IMR-90 (cell line): ENCODE results near the gene ZNF512B. TPM values are rescaled to one million over a fixed set of nuclear protein-coding genes. Genes with fewer than 3 reads are reported as not detected.

Experiments
- ATAC-seq: fragments of 200-7000 bp; cut with Tn5 transposase; 2 replicates; pipeline ENCODE4 v1.9.1; 2020; ENCODE audit warnings: low read depth, mild to moderate bottlenecking, moderate library complexity
- BruUV-seq: library from RNA; stranded (reverse); fragments of 400-500 nt; replicated peaks from 2 replicates; lab custom pipeline; 2021; lab: Mats Ljungman, UMichigan
- CTCF ChIA-PET: fragments of 300-600 bp; formaldehyde crosslinking; extraction: SDS; loops from one replicate; lab custom pipeline; 2021; ENCODE audit warnings: antibody characterized with exemption; lab: Yijun Ruan, JAX
- POLR2A ChIA-PET: fragments of 300-600 bp; sonication (Branson Sonifier 250); formaldehyde crosslinking; loops from one replicate; lab custom pipeline; 2022; ENCODE audit warnings: antibody characterized with exemption; ENCODE audit not compliant: unreplicated experiment; lab: Charles Lee
- DNase-seq: peaks from one replicate; pipeline ENCODE4 v3.0.0; 2013
- H2AFZ ChIP-seq: replicated peaks from 2 replicates; pipeline ENCODE3; 2013; ENCODE audit warnings: low read length, mild to moderate bottlenecking; ENCODE audit not compliant: poor library complexity
- H2AK5ac ChIP-seq: 2 replicates; pipeline ENCODE4 v1.6.1; 2013; ENCODE audit warnings: low read depth, low read length, inconsistent platforms
- H2AK9ac ChIP-seq: replicated peaks from 2 replicates; pipeline ENCODE3; 2013; ENCODE audit warnings: mild to moderate bottlenecking, low read depth, low read length, moderate library complexity; ENCODE audit not compliant: poor library complexity
- H2BK120ac ChIP-seq: 2 replicates; pipeline ENCODE4 v1.6.1; 2013; ENCODE audit warnings: low read depth, low read length, inconsistent platforms
- H2BK15ac ChIP-seq: 3 replicates; pipeline ENCODE4 v1.6.1; 2013; ENCODE audit warnings: low read depth, low read length, inconsistent platforms
- H2BK20ac ChIP-seq: 2 replicates; pipeline ENCODE4 v1.6.1; 2013; ENCODE audit warnings: low read depth, mild to moderate bottlenecking, inconsistent platforms, low read length, moderate library complexity
- H2BK5ac ChIP-seq: 2 replicates; pipeline ENCODE4 v1.6.1; 2013; ENCODE audit warnings: mild to moderate bottlenecking, low read depth, low read length, inconsistent platforms; ENCODE audit not compliant: poor library complexity, severe bottlenecking
- H3K14ac ChIP-seq: replicated peaks from 2 replicates; pipeline ENCODE4 v1.6.1; 2013; ENCODE audit warnings: low read depth, low read length, inconsistent platforms
- H3K18ac ChIP-seq: 2 replicates; pipeline ENCODE4 v1.6.1; 2013; ENCODE audit warnings: low read depth, low read length, control low read depth
- H3K23ac ChIP-seq: 2 replicates; pipeline ENCODE4 v1.6.1; 2013; ENCODE audit warnings: low read depth, low read length, inconsistent platforms
- H3K27ac ChIP-seq: 2 replicates; pipeline ENCODE4 v1.5.1; 2013; ENCODE audit warnings: mild to moderate bottlenecking, control low read depth, low read length; ENCODE audit not compliant: insufficient read depth
- H3K27me3 ChIP-seq: 2 replicates; pipeline ENCODE4 v1.6.1; 2013; ENCODE audit warnings: low read length; ENCODE audit not compliant: control insufficient read depth, insufficient read depth
- H3K36me3 ChIP-seq: 2 replicates; pipeline ENCODE4 v1.6.1; 2013; ENCODE audit warnings: low read length, mixed read lengths; ENCODE audit not compliant: control insufficient read depth, insufficient read depth
- H3K4ac ChIP-seq: 2 replicates; pipeline ENCODE4 v1.6.1; 2013; ENCODE audit warnings: low read depth, low read length, inconsistent platforms
- H3K4me1 ChIP-seq: 2 replicates; pipeline ENCODE4 v1.6.1; 2013; ENCODE audit warnings: low read length, mixed read lengths; ENCODE audit not compliant: control insufficient read depth, insufficient read depth
- H3K4me2 ChIP-seq: 2 replicates; pipeline ENCODE4 v1.6.1; 2013; ENCODE audit warnings: low read depth, mild to moderate bottlenecking, control low read depth, low read length, moderate library complexity
- H3K4me3 ChIP-seq: 2 replicates; pipeline ENCODE4 v1.5.1; 2013; ENCODE audit warnings: low read depth, mild to moderate bottlenecking, control low read depth, low read length, moderate library complexity; ENCODE audit not compliant: insufficient read depth
- H3K56ac ChIP-seq: 2 replicates; pipeline ENCODE4 v1.6.1; 2013; ENCODE audit warnings: low read length, inconsistent platforms; ENCODE audit not compliant: insufficient read depth; ENCODE audit errors: extremely low read depth
- H3K79me1 ChIP-seq, 2 experiments: 2 replicates each; pipeline ENCODE4 v1.6.1; 2013; ENCODE audit warnings: low read length in 2 of 2, inconsistent platforms in 1 of 2, low read depth in 1 of 2
- H3K9ac ChIP-seq: 2 replicates; pipeline ENCODE4 v1.6.1; 2013; ENCODE audit warnings: low read depth, low read length, control low read depth
- H3K9me1 ChIP-seq: 2 replicates; pipeline ENCODE4 v1.6.1; 2013; ENCODE audit warnings: low read length, inconsistent platforms; ENCODE audit not compliant: insufficient read depth
- H3K9me3 ChIP-seq: 2 replicates; pipeline ENCODE4 v1.6.1; 2013; ENCODE audit warnings: low read length; ENCODE audit not compliant: control insufficient read depth, insufficient read depth
- H4K20me1 ChIP-seq: 2 replicates; pipeline ENCODE4 v1.6.1; 2013; ENCODE audit warnings: low read length, inconsistent platforms; ENCODE audit not compliant: insufficient read depth
- H4K5ac ChIP-seq: 2 replicates; pipeline ENCODE4 v1.6.1; 2013; ENCODE audit warnings: mild to moderate bottlenecking, low read depth, low read length, control low read depth
- H4K8ac ChIP-seq, 2 experiments: 2 replicates each; pipeline ENCODE4 v1.6.1; 2013; ENCODE audit warnings: low read depth in 2 of 2, low read length in 2 of 2, control low read depth in 1 of 2, inconsistent platforms in 1 of 2
- H4K91ac ChIP-seq: 2 replicates; pipeline ENCODE4 v1.6.1; 2013; ENCODE audit warnings: low read depth, low read length, inconsistent platforms; ENCODE audit not compliant: insufficient read depth
- CEBPB ChIP-seq: IDR thresholded peaks from 2 replicates; pipeline ENCODE4 v1.6.1; 2012; ENCODE audit warnings: low read depth, low read length, improper control_type of control experiment
- CHD1 ChIP-seq: IDR thresholded peaks from 2 replicates; pipeline ENCODE4 v1.6.1; 2012; ENCODE audit warnings: low read depth, low read length, improper control_type of control experiment
- CTCF ChIP-seq: conservative IDR thresholded peaks from 2 replicates; pipeline ENCODE4 v1.5.1; 2012; ENCODE audit warnings: mild to moderate bottlenecking, low read depth, low read length, improper control_type of control experiment
- ELK1 ChIP-seq: fragments of 150-350 bp; IDR thresholded peaks from 2 replicates; pipeline ENCODE4 v1.6.1; 2016; ENCODE audit warnings: low read depth, mild to moderate bottlenecking, low read length, moderate library complexity, borderline replicate concordance
- FOS ChIP-seq: fragments of 150-350 bp; IDR thresholded peaks from 2 replicates; pipeline ENCODE4 v1.6.1; 2016; ENCODE audit warnings: low read depth, low read length
- MAFK ChIP-seq: IDR thresholded peaks from 2 replicates; pipeline ENCODE4 v1.6.1; 2012; ENCODE audit warnings: low read depth, low read length, improper control_type of control experiment
- MAZ ChIP-seq: IDR thresholded peaks from 2 replicates; pipeline ENCODE4 v1.6.1; 2012; ENCODE audit warnings: low read depth, mild to moderate bottlenecking, low read length, improper control_type of control experiment, moderate library complexity, borderline replicate concordance
- MXI1 ChIP-seq: IDR thresholded peaks from 2 replicates; pipeline ENCODE4 v1.6.1; 2012; ENCODE audit warnings: low read depth, mild to moderate bottlenecking, low read length, moderate library complexity, borderline replicate concordance
- NFE2L2 ChIP-seq: fragments of 150-350 bp; IDR thresholded peaks from 2 replicates; pipeline ENCODE4 v1.6.1; 2016; ENCODE audit warnings: low read depth, mild to moderate bottlenecking, low read length
- RAD21 ChIP-seq: IDR thresholded peaks from 2 replicates; pipeline ENCODE4 v1.6.1; 2012; ENCODE audit warnings: low read length, improper control_type of control experiment
- USF2 ChIP-seq: fragments of 150-350 bp; IDR thresholded peaks from 2 replicates; pipeline ENCODE4 v1.6.1; 2017; ENCODE audit warnings: mild to moderate bottlenecking, antibody characterized with exemption, low read length, low read depth
- WGBS, 2 experiments: methylation state at CpG; one replicate each; pipeline versions ENCODE4 v1.1.5 to v1.1.7; 2013; ENCODE audit warnings: missing lambda C conversion rate in 2 of 2; ENCODE audit not compliant: insufficient read length in 1 of 2; ENCODE audit errors: extremely low coverage in 2 of 2; 5-methylcytosine and 5-hydroxymethylcytosine counted together
- dilution Hi-C: fragments of 300-500 bp; cut with HindIII; formaldehyde crosslinking; loops from one replicate; pipeline ENCODE4 v1.14.3; 2018; ENCODE audit warnings: low sequenced_read_pairs; ENCODE audit not compliant: unreplicated experiment
- in situ Hi-C: fragments of 300-500 bp; cut with MboI; formaldehyde crosslinking; loops from 3 replicates; pipeline ENCODE4 v1.14.3; 2019; ENCODE audit warnings: low sequenced_read_pairs, inconsistent platforms, mixed read lengths
- intact Hi-C: fragments of 100-400 bp; cut with micrococcal nuclease; formaldehyde crosslinking; loops from 2 replicates; pipeline ENCODE4 v1.10.0; 2022
- polyA plus RNA-seq, 3 experiments: library from polyadenylated mRNA; depleted of rRNA; stranded (reverse); fragments of >200 nt; gene quantifications; 2 replicates each; pipeline ENCODE4 v1.2.3, GENCODE V29; 2012; ENCODE audit warnings: low replicate concordance in 1 of 3
- total RNA-seq: library from RNA; depleted of rRNA; stranded (reverse); fragments of >200 nt; gene quantifications from 2 replicates; pipeline ENCODE4 v1.2.3, GENCODE V29; 2012

ZNF512B gene
- total and polyA plus RNA-seq, 2 of the 4 experiments (the other 2 are of a cell fraction) = 6.5 to 15.6 TPM

GRCh38 chr20:64009811-64010387, 40.2 kb upstream of the ZNF512B start:
- ChIA-PET CTCF (no interaction called here), POLR2A (no interaction called here)
- no peak overlapping the region for H2AK9ac ChIP-seq
- H4K8ac ChIP-seq = no peak overlapping the region
- no peak overlapping the region for H2AFZ ChIP-seq
- no peak overlapping the region for H2BK120ac ChIP-seq
- H3K36me3 ChIP-seq = peaks cover 48% of the 10 kb centered on the region
- H3K9me3 ChIP-seq = no peaks in the 10 kb centered on the region
- intact Hi-C loops = no loop called here
- WGBS, 2 experiments = 82% methylated on average over 6 of the region's 13 CpGs; no CpG with 5 or more reads in 1 of the 2 experiments
- no peaks in the 10 kb centered on the region for H3K27me3 ChIP-seq
- BruUV-seq = no TSS peak
- H3K79me1 ChIP-seq = peaks cover 26 to 56% of the 10 kb centered on the region in 2 experiments
- no peak overlapping the region for H2BK15ac ChIP-seq
- no peak overlapping the region for H3K56ac ChIP-seq
- peaks cover 24% of the 10 kb centered on the region for H4K20me1 ChIP-seq
- no peak overlapping the region for H4K5ac ChIP-seq
- peaks cover 13% of the 10 kb centered on the region for H3K9me1 ChIP-seq
- H3K18ac ChIP-seq = no peak overlapping the region; the same call in 1 of the 2 replicates
- H2BK5ac ChIP-seq = no peak overlapping the region
- H3K4ac ChIP-seq = no peak overlapping the region
- H4K91ac ChIP-seq = no peak overlapping the region
- H3K23ac ChIP-seq = no peak overlapping the region
- no peak overlapping the region for H2BK20ac ChIP-seq
- no peak for DNase-seq
- in situ Hi-C loops = no loop called here
- H2AK5ac ChIP-seq = no peak overlapping the region
- dilution Hi-C loops = no loop called here
- H3K4me1 ChIP-seq = peaks cover 15% of the 10 kb centered on the region; the same call in 1 of the 2 replicates
- H3K4me3 ChIP-seq = no peak overlapping the region
- no peak overlapping the region for H3K4me2 ChIP-seq
- H3K9ac ChIP-seq = no peak overlapping the region
- no peak for ATAC-seq
- H3K27ac ChIP-seq = peak overlapping the region; percentile 42; the same call in 1 of the 2 replicates
- TF ChIP-seq CHD1 (no peak), NFE2L2 (no peak), CEBPB (no peak), MAFK (no peak), MAZ (no peak), USF2 (no peak), FOS (no peak), ELK1 (no peak), MXI1 (no peak), RAD21 (no peak), CTCF (no peak)
- H3K14ac ChIP-seq = no peak overlapping the region
